Loucy (cell line): ENCODE results near the gene TMCC3.
"Not testable (repeated sequence)": the region's sequence is repeated elsewhere in the genome, so short reads cannot be mapped to it uniquely, and the experiment has no call there.

Experiments
- CTCF ChIP-seq: fragments of 200-600 bp; sonication (generic); conservative IDR thresholded peaks from 2 replicates; pipeline ENCODE4 v1.5.1; 2014; ENCODE audit warnings: mild to moderate bottlenecking, antibody characterized with exemption, low read length
- EZH2phosphoT487 ChIP-seq: fragments of 200-600 bp; IDR thresholded peaks from 2 replicates; pipeline ENCODE4 v1.6.1; 2018; ENCODE audit warnings: antibody characterized with exemption, mild to moderate bottlenecking, moderate library complexity, borderline replicate concordance

- not testable (repeated sequence) for TF ChIP-seq CTCF, EZH2phosphoT487
These were observed 101.5 kb downstream of the TMCC3 start for GRCh38 chr12:94548833-94549232.
